Ectodermal cell (in vitro differentiated cells): ENCODE measurements around the gene JAML.
"Not testable (repeated sequence)": the region's sequence is repeated elsewhere in the genome, so short reads cannot be mapped to it uniquely, and the experiment has no call there.

Experiments
- H3K27ac ChIP-seq: 2 replicates; pipeline ENCODE4 v1.7.0; 2013; ENCODE audit warnings: mild to moderate bottlenecking, low read depth, low read length; ENCODE audit not compliant: insufficient read depth, poor library complexity, severe bottlenecking
- H3K27me3 ChIP-seq: 2 replicates; pipeline ENCODE4 v1.7.0; 2013; ENCODE audit warnings: mild to moderate bottlenecking, low read length; ENCODE audit not compliant: insufficient read depth, control insufficient read depth, poor library complexity, severe bottlenecking
- H3K36me3 ChIP-seq: one replicate; pipeline ENCODE4 v1.7.0; 2013; ENCODE audit warnings: low read length; ENCODE audit not compliant: control insufficient read depth, insufficient read depth
- H3K4me1 ChIP-seq: one replicate; pipeline ENCODE4 v1.7.0; 2013; ENCODE audit warnings: low read length; ENCODE audit not compliant: control insufficient read depth, insufficient read depth
- H3K4me3 ChIP-seq: 2 replicates; pipeline ENCODE4 v1.7.0; 2013; ENCODE audit warnings: low read depth, low read length, control low read depth; ENCODE audit not compliant: insufficient read depth
- H3K9me3 ChIP-seq: 2 replicates; pipeline ENCODE4 v1.7.0; 2013; ENCODE audit warnings: mild to moderate bottlenecking, low read length, moderate library complexity; ENCODE audit not compliant: control insufficient read depth
- WGBS, 2 experiments: methylation state at CpG; one replicate each; pipeline ENCODE4 v1.1.7; 2013; ENCODE audit warnings: missing lambda C conversion rate in 2 of 2; 5-methylcytosine and 5-hydroxymethylcytosine counted together

JAML gene

DNA sequence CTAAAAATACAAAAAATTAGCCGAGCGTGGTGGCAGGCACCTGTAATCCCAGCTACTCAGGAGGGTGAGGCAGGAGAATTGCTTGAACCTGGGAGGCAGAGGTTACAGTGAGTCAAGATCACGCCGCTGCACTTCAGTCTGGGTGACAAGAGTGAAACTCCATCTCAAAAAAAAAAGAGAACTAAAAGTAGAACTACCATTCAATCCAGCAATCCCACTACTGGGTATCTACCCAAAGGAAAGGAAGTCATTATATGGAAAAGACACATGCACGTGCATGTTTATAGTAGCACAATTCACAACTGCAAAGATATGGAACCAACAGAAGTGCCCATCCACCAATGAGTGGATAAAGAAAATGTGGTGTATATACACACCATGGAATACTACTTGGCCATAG, 41.1 kb downstream of the JAML start:
- not testable (repeated sequence) for H3K4me3 ChIP-seq, H3K27ac ChIP-seq, H3K4me1 ChIP-seq, H3K27me3 ChIP-seq, H3K36me3 ChIP-seq, H3K9me3 ChIP-seq
- WGBS, 2 experiments, result 86 to 89% methylated on average over 5 of the region's 5 CpGs

DNA sequence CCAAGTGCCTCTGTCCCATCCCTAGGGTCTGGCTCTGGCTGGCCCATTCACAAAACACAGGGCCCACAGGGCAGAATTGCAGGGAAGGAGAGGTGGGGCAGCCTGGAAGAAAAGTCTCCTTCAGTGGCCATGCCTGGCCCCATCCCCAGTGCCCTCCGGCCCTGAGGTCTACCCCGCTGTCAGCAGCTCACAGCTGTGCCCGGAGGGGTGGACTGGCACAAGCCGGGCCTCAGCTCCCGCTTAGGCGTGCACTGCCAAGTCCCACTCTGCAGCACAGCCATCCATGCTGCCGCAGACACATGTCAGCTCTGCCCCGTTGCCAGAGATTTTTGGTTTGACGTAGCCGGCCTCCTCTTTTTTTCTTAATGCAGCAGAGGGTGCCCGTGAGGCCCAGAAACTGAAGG, 44.5 kb downstream of the JAML start:
- Histone ChIP-seq H3K27me3 (peaks cover 11% of the 10 kb centered on the region), H3K36me3 (no peaks in the 10 kb centered on the region), H3K27ac (no peak overlapping the region), H3K9me3 (no peaks in the 10 kb centered on the region), H3K4me1 (peaks cover 6% of the 10 kb centered on the region), H3K4me3 (no peak overlapping the region)
- 5 to 6% methylated on average over 11 of the region's 11 CpGs for WGBS, 2 experiments

DNA sequence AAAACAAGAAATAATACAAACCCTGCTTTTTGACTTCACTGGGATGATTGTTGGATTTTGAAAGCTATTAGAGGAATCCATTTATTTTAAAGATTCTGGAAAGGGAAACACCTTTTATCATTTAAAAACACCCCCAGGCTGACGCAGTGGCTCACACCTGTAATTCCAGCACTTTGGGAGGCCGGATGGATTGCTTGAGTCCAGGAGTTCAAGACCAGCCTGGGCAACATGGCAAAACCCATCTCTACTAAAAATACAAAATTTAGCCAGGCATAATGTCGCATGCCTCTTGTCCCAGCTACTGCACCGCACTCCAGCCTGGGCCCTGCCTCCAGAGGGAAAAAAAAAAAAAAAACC, 48.1 kb downstream of the JAML start:
- 83 to 90% methylated on average over 4 of the region's 4 CpGs for WGBS, 2 experiments

DNA sequence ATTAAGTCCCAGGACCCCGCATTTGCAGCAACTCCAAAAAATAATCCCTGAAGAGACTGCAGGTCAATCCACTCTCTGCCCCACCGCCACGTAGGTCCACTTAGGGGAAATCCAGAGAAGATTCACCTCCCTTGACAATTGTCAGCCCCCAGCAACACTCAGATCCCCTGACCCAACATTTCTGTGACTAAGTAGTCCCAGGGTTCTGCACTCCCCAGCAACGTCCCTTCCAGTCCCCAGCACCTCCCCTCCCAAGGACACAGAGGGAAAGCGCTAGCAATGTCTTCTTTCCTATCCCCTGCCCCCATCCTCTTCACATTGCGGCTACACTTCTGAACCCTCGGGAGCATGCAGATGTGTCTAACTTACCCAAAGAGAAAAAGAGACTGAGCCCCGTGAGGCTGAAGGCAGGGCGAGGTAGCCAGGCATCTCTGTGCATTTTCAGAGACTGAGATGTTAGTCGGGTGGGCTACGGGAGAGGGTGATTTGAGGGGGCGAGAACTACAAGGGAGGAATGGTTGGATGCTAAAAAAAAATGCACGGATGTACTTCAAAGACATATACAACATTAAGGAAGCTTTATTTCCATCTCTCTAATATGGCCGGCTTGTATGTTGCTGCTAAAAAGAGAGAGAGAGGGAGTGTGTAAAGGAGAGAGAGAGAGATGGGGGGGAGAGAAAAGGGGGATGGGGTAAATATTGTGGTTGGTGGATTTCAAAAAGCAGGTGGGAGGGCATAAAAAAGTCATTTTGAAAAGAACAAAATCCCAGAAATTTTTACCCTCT, 48.6 kb downstream of the JAML start, which contains the start of gene SCN2B:
Gene SCN2B, minus strand, starts transcription at position 647 of the 785 bp plus-strand sequence. Its CDS starts 208 bp downstream, at position 439.
- Histone ChIP-seq H3K9me3 (no peaks in the 10 kb centered on the region), H3K27me3 (peaks cover 34% of the 10 kb centered on the region), H3K36me3 (no peaks in the 10 kb centered on the region), H3K4me3 (peak within 1 kb of the TSS; percentile 39), H3K4me1 (peaks cover 13% of the 10 kb centered on the region), H3K27ac (no peak within 1 kb of the TSS)
- WGBS, 2 experiments, result 9 to 11% methylated on average over 12 to 14 of the region's 14 CpGs

More for the DNA sequence above, 48.1 kb downstream of the JAML start:
- no peaks in the 10 kb centered on the region for H3K9me3 ChIP-seq
- no peak overlapping the region for H3K27ac ChIP-seq
- no peaks in the 10 kb centered on the region for H3K36me3 ChIP-seq
- H3K27me3 ChIP-seq, result peaks cover 28% of the 10 kb centered on the region
- peaks cover 9% of the 10 kb centered on the region for H3K4me1 ChIP-seq
- no peak overlapping the region for H3K4me3 ChIP-seq

DNA sequence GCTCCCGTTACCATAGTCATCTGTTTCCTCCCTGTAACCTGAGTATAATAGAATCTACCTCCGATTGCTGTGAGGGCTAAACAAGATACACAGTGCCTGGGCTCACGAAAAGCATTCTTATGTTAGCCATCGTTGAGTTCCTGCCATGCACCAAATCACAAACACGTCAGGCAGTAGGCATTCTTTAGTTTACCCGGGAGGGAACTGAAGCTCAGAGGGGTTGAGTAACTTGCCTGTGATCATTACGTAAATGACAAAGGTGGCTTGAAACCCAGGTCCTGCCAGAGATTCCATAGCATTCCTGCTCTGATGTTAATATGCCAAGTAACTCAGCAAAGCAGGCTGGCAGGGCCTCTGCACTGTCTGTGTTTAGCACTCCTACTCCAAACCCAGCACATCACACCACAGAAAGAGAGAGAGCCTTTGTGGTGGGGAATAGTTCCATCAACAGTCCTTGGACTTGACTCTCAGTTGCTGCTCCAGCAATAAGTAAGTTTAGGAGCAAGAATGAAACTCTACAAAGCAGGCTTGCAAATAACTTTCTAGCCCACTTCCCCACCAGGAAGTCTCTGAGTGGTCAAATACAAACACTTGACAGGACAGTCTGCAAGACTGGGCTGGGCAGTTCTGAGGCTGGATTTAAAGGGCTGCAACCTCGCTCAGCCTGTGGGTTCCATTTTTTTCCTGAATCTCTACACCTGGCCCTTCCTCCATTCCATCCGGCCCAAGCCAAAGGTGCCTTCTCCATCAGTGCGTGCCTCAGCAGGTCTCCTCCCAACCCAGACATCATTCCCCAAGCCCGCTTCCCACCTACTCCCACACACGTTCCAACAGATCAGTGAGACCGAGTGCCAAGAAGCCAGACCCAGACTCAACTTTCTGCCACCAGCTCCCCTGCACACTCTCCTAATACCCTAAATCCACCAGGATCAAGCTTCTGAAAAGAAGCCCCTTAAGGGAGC, 49.5 kb downstream of the JAML start:
- peaks cover 42% of the 10 kb centered on the region for H3K27me3 ChIP-seq
- no peak overlapping the region for H3K27ac ChIP-seq
- H3K36me3 ChIP-seq, result no peaks in the 10 kb centered on the region
- 32 to 34% methylated on average over 13 of the region's 13 CpGs for WGBS, 2 experiments
- peak overlapping the region; percentile 39 for H3K4me3 ChIP-seq
- H3K9me3 ChIP-seq, result no peaks in the 10 kb centered on the region
- peaks cover 19% of the 10 kb centered on the region for H3K4me1 ChIP-seq

DNA sequence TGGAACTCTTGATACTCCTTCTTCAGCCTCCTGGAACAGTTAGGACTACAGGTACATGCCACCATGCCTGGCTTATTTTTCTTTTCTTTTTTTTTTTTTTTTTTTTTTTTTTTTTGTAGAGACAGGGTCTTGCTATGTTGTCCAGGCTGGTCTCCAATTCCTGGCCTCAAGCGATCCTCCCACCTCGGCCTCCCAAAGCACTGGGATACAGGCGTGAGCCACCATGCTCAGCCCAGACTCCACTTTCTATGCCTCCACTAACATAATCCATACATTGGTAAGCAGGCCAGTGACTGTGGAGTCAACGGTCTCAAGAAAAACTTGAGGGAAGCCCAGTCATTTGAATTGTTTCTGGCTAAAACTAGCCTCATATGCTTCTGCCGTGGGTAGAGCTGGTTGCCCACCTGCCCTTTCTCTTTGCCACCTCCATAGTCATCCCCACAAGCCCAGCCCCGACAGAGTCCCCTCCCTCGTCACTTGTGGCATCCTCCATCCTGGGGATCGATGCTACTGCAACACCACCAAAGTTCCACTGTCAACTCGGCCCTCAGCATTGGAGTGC, 50.7 kb downstream of the JAML start:
- no peaks in the 10 kb centered on the region for H3K36me3 ChIP-seq
- H3K27ac ChIP-seq, result no peak overlapping the region
- WGBS, 2 experiments, result 86 to 87% methylated on average over 9 of the region's 9 CpGs
- peaks cover 19% of the 10 kb centered on the region for H3K4me1 ChIP-seq
- H3K9me3 ChIP-seq, result no peaks in the 10 kb centered on the region
- H3K27me3 ChIP-seq, result peaks cover 53% of the 10 kb centered on the region
- no peak overlapping the region for H3K4me3 ChIP-seq

DNA sequence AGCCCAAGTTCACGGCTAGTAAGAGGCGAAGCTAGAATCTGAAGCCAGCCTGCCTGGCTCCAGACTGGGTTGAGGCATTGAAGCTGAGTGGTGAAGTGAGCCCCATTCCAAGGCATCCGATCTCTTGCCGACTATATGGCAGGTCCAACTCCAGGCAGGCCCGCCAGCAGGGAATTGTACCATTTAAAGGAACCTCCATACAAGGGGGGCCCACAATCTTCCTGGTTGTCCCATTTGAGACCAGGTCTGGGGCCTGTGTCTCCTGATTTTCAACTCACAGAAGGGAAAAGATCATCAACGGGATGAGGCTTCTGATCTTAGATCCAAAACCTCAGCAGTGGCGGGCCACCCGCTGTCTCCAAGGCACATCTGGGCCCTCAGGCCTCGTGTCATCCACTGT, 52.5 kb downstream of the JAML start:
- Histone ChIP-seq H3K27ac (no peak overlapping the region), H3K36me3 (no peaks in the 10 kb centered on the region), H3K27me3 (peaks cover 53% of the 10 kb centered on the region), H3K4me3 (no peak overlapping the region), H3K4me1 (peaks cover 19% of the 10 kb centered on the region), H3K9me3 (no peaks in the 10 kb centered on the region)
- WGBS, 2 experiments, result 85 to 88% methylated on average over 9 of the region's 9 CpGs

DNA sequence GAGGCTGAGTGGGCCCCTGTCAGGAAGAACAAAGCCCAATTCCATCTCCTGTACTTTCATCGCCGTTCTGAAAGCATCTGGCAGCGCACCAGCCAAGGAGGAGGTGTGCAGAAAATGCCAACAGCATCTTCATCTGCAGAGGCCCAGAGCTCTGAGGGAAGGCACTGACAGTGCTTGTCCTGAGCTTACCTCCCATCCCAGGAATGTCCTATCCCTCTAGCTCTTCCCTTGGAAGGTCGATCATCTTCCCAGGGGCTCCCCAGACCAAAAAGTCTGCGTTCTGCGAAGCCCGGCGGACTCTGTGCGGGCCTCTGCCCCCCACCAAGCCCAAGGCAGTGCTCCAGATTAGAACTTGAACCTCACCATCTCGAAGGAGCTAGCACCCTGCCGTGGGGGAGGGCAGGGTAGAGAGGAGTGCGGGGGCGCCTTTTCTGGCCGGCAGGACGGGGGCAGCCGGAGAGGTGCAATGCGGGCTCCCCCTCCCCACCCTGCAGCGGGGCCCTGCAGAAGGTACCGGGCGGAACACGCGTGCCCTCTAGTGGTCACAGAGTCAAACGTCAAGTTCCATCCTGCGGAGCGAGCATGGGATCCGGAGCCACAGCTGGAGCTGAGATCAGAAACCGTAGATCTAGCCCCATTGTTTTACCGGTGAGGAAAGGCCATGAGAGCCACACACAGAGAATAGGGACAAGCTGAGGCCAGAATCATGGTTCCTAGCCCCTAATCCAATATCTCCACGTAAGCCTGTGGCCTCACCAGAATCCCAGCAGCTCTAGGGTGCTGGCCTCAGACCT, 53.3 kb downstream of the JAML start:
- peaks cover 19% of the 10 kb centered on the region for H3K4me1 ChIP-seq
- H3K9me3 ChIP-seq, result no peaks in the 10 kb centered on the region
- no peaks in the 10 kb centered on the region for H3K36me3 ChIP-seq
- 3 to 5% methylated on average over 29 of the region's 29 CpGs for WGBS, 2 experiments
- H3K27me3 ChIP-seq, result peaks cover 53% of the 10 kb centered on the region
- H3K4me3 ChIP-seq, result no peak overlapping the region
- H3K27ac ChIP-seq, result no peak overlapping the region

DNA sequence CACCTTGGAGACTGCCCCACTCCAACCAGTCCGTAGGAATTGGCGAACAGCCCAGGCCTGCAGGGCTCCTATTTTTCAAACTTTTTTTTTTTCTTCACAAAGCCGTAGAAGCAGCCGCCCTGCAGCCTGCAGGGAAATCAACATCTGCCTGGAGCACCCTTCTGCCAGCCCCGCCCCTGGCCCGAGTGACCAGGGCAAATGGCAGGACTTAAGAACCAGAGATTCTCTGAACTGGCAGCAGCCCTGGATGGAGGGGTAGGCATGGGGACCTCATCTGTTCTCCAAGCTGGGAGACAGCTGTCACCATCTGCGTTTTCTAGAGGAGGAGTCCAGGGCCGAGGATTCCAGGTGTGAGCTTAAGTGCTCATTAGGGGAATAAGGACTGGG, 53.9 kb downstream of the JAML start:
- Histone ChIP-seq H3K9me3 (no peaks in the 10 kb centered on the region), H3K27ac (no peak overlapping the region), H3K27me3 (peaks cover 48% of the 10 kb centered on the region), H3K4me3 (no peak overlapping the region), H3K36me3 (no peaks in the 10 kb centered on the region), H3K4me1 (peaks cover 17% of the 10 kb centered on the region)
- 22 to 25% methylated on average over 8 of the region's 8 CpGs for WGBS, 2 experiments
